ENCODE measurements around the gene FAM219B.

Gene FAM219B

GRCh38 chr15:74851960-74852359, 54.7 kb downstream of the FAM219B start:
- DNase-seq (ENCODE audit: low read depth in 1 of 2, low spot score in 1 of 2): no peak

- no peak for DNase-seq (ENCODE audit: low read depth in 1 of 2, low spot score in 1 of 2)
Observed at GRCh38 chr15:74850393-74850792, 56.3 kb downstream of the FAM219B start.

Measured in stimulated activated CD4-positive, alpha-beta T cell treated with anti-CD3 and anti-CD28 coated beads, Interleukin-15, amount 100 ng/mL, for 1 hour (primary cell).